ENCODE results near the gene UBN1. TPM values are rescaled to one million over a fixed set of nuclear protein-coding genes. Genes with fewer than 3 reads are reported as not detected.

UBN1 gene
- total RNA-seq, 2 donors from 2014 or later = 25.5 to 27.7 TPM

- intact Hi-C loops (cut with DNase I) = no loop called here
These were observed 33.9 kb upstream of the UBN1 start for GRCh38 chr16:4813251-4814003.

GRCh38 chr16:4814046-4814445 is 33.2 kb upstream of the UBN1 start:
- intact Hi-C loops (cut with DNase I) = no loop called here
- no peak for DNase-seq (ENCODE audit: low spot score)

More at GRCh38 chr16:4813251-4814003, 33.9 kb upstream of the UBN1 start:
- no peak for DNase-seq (ENCODE audit: low spot score)

- intact Hi-C loops (cut with DNase I) = no loop called here
- DNase-seq (ENCODE audit: low spot score) = no peak
These were observed 32.6 kb upstream of the UBN1 start for GRCh38 chr16:4814542-4815173.

- DNase-seq (ENCODE audit: low spot score) = no peak
- intact Hi-C loops (cut with DNase I) = no loop called here
These were observed 26.6 kb upstream of the UBN1 start for GRCh38 chr16:4820652-4821051.

- peak; percentile 14 for DNase-seq (ENCODE audit: low spot score)
- intact Hi-C loops (cut with DNase I) = no loop called here
These were observed 22.1 kb upstream of the UBN1 start for GRCh38 chr16:4825196-4825595.

- intact Hi-C loops (cut with DNase I) = no loop called here
- DNase-seq (ENCODE audit: low spot score) = peak; percentile 11
These were observed 20.8 kb upstream of the UBN1 start for GRCh38 chr16:4826526-4826925.

GRCh38 chr16:4826980-4827379 is 20.3 kb upstream of the UBN1 start:
- DNase-seq (ENCODE audit: low spot score) = peak; percentile 68
- intact Hi-C loops (cut with DNase I) = no loop called here

GRCh38 chr16:4828567-4829321 is 18.5 kb upstream of the UBN1 start:
- peak; percentile 20 for DNase-seq (ENCODE audit: low spot score)
- intact Hi-C loops (cut with DNase I) = no loop called here

- DNase-seq (ENCODE audit: low spot score) = no peak
- intact Hi-C loops (cut with DNase I) = no loop called here
These were observed 16.9 kb upstream of the UBN1 start for GRCh38 chr16:4830408-4830807.

- intact Hi-C loops (cut with DNase I) = no loop called here
- no peak for DNase-seq (ENCODE audit: low spot score)
These were observed 15.7 kb upstream of the UBN1 start for GRCh38 chr16:4831616-4832015.

- intact Hi-C loops (cut with DNase I) = no loop called here
- no peak for DNase-seq (ENCODE audit: low spot score)
These were observed 14.5 kb upstream of the UBN1 start for GRCh38 chr16:4832698-4833343.

- intact Hi-C loops (cut with DNase I) = no loop called here
- no peak for DNase-seq (ENCODE audit: low spot score)
These were observed 13.7 kb upstream of the UBN1 start for GRCh38 chr16:4833584-4833983.

GRCh38 chr16:4836727-4837126 is 10.6 kb upstream of the UBN1 start:
- no peak for DNase-seq (ENCODE audit: low spot score)
- intact Hi-C loops (cut with DNase I) = no loop called here

- DNase-seq (ENCODE audit: low spot score) = no peak
- intact Hi-C loops (cut with DNase I) = no loop called here
These were observed 9.4 kb upstream of the UBN1 start for GRCh38 chr16:4837733-4838501.

- intact Hi-C loops (cut with DNase I) = no loop called here
- no peak for DNase-seq (ENCODE audit: low spot score)
These were observed 7.3 kb upstream of the UBN1 start for GRCh38 chr16:4839942-4840341.

- no peak for DNase-seq (ENCODE audit: low spot score)
- intact Hi-C loops (cut with DNase I) = no loop called here
These were observed 6.3 kb upstream of the UBN1 start for GRCh38 chr16:4840984-4841383.

GRCh38 chr16:4846503-4846900 is 779 bp upstream of the UBN1 start:
- DNase-seq (ENCODE audit: low spot score) = peak; percentile 89
- intact Hi-C loops (cut with DNase I) = loop anchor here (5.0 kb wide), 2 partner anchors 91 to 111 kb away; partner anchors contain the start of genes SEC14L5 (in 2 of the 2) and PPL (in 1 of the 2)

- peak; percentile 89 for DNase-seq (ENCODE audit: low spot score)
- intact Hi-C loops (cut with DNase I) = loop anchor here (5.0 kb wide), 2 partner anchors 89 to 109 kb away; partner anchors contain the start of genes SEC14L5 (in 2 of the 2) and PPL (in 1 of the 2)
These were observed 700 bp downstream of the UBN1 start for GRCh38 chr16:4847774-4848587.
